Stimulated activated CD4-positive, alpha-beta T cell treated with anti-CD3 and anti-CD28 coated beads, Interleukin-12 subunit alpha, Interleukin-12 subunit beta, amount 100 ng/mL, for 4 hours (primary cell): ENCODE measurements around the gene NTN1.

Source experiments
- DNase-seq: peaks from one replicate; pipeline ENCODE4 v3.0.0-alpha.2; 2020

NTN1 gene

DNA sequence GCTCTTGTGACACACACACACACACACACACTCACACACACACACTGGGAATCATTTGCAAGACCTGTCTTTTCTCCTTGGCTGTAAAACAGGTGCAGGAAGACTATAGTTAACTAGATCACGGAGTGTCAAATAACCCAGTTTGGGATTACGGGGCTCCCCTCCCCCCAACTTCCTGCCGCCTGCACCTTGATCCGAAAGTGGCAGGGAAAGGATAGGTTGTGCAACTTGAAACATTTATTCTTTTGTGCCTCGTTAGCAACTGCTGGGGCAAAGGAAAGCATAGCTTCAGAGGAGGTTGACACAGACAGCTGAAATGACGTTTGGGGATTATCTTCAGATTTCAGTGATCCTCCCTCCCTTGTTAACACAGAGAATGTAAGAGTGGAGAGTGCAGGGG is 149.5 kb downstream of the NTN1 start:
- no peak for DNase-seq

DNA sequence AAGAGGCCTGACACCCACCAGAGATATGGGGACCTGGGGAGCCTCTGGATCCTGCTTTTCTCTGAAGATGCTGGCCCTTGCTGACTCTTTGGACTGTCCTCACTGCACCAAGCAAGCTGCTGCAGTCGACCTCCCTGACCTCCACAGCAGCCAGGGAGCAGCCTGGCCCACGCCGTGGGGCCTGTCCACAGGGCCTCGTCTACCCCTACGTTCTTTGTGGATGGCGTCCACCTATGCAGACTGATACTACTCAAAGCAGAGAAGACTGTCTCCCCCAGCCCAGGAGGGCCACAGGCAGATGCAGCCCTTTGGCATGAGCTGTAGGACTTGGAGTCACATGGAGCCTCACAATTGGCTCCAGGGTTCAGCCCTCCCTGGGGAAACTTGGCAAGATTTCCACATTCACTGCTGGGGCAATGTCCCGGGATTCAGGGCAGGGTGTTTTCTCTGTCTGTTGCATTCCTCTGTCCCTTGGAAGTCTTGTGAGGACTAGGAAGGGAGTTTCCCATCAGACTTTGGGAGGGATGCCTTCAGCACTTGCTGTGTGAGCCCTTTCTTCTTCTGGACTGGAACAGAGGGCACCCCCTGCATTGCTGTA is 152.2 kb downstream of the NTN1 start:
- DNase-seq, result no peak

GRCh38 chr17:9174312-9174711 is 153.0 kb downstream of the NTN1 start:
- no peak for DNase-seq

DNA sequence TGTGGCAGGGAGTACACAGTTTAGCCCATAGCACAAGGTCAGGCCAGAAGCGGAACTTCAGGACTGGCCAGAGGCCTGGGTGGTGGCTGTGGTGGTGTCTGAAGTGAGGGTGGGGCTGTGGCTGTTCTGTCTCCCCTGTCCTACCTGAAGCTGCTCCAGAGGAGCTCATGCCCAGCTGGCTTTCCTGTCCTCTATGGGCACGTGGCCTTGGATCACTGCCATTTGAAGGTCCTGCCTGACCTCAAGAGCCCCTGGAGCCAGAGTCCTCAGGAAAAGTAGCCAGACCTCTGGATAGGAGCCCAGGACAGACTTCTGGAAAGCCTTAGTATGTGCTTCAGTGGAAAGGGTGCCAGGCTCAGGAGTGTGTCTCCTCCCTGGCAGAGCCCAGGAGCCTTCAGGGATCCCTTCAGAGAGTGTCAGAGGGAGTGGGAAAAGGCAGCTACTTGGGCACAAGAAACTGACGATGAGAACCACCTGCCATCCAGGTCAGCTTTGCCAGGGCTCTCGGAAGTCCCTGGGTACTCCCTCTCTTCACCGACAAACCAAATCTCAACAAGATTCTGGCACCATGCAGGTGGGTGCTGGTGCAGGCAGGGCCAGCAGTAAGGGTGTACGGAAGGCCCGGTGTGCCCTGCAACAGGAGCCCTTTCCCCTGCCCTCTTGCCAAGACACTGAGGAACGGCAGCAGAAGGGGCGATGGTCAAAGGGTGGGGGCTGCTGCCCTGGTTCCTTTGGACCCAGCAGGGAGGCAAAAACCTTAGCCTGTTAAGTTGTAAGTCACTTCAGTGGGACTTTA is 153.7 kb downstream of the NTN1 start:
- no peak for DNase-seq

DNA sequence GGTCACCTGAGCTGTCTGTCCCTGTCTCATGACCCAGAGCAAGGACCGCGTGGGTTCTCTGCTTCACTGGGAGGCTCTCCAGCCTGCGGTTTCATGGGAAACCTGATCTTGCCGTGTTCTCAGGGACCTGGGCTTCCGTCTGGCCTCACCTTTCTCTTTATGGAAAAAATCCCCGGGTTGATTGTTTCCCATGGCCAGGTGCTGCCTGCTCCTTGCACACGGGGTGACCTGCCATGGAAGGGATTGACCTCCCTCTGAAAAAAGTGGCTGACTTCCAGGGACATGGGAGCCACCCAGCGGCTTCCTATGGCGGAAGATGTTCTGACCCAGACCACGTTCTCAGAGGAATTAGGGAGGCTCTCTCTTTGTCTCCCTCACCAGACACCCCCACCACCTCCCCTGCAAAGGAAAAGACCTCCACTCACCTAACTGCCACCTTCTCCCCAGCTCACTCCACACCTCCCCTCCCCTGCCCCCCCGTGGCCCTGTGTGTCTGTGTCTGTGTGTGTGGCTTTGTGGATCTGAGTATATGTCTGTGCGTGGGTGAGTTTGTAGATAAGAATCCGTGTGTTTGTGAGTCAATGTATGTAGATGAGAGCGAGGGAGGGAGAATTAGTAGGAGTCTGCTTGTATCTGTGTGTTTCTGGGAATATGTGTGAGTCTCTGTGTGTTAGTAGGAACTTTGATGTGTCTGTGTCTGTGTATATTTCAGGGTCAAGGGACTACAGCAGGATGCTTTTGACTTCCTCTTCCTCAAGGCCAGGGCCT is 154.6 kb downstream of the NTN1 start:
- DNase-seq, result no peak

- no peak for DNase-seq
Measured at GRCh38 chr17:9177212-9177611, 155.9 kb downstream of the NTN1 start.

DNA sequence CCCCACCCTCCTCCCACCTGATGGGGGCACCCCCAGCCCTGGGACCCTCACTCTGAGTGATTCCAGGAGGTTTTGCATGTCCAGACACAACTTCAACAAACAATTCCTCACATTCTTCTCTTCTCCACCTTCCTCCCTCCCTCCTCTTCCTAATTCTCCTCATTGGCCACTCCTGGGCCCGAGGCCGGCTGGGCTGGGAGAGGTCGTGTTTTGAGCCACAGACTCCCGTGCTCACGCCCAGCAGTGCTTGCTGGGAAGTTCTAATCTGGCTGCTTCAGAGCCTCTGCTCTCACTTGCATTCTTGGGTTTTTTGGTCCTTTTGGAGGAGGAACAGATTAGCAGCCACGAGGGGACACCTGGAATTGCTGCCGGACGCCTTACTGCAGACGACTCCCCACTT is 157.0 kb downstream of the NTN1 start:
- DNase-seq, result no peak

- no peak for DNase-seq
Measured at GRCh38 chr17:9179602-9180001, 158.3 kb downstream of the NTN1 start.

- no peak for DNase-seq
Measured at GRCh38 chr17:9181640-9182039, 160.3 kb downstream of the NTN1 start.

GRCh38 chr17:9183306-9183705 is 162.0 kb downstream of the NTN1 start:
- no peak for DNase-seq

DNA sequence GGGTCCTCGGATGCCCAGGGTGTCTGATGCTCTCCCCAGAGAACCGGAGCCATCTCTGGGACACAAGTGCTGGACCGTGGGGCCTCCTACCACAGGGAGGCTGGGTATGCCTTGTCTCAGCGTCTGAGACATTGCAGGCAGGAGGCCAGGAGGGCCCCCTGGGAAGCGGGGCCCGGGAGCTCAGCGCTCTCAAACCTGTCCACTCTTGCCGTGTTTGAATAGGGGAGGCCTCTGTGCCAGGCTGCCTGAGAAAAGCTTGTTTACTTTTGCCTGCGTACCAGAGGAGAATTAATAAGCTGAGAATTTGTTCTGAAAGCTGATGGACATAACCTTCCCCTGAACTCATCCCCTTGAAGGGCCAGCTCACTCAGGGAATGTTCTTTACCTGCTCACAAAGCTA is 163.8 kb downstream of the NTN1 start:
- DNase-seq, result no peak

- no peak for DNase-seq
Measured at GRCh38 chr17:9185688-9186284, 164.5 kb downstream of the NTN1 start.

- no peak for DNase-seq
Measured at GRCh38 chr17:9187828-9188227, 166.5 kb downstream of the NTN1 start.

DNA sequence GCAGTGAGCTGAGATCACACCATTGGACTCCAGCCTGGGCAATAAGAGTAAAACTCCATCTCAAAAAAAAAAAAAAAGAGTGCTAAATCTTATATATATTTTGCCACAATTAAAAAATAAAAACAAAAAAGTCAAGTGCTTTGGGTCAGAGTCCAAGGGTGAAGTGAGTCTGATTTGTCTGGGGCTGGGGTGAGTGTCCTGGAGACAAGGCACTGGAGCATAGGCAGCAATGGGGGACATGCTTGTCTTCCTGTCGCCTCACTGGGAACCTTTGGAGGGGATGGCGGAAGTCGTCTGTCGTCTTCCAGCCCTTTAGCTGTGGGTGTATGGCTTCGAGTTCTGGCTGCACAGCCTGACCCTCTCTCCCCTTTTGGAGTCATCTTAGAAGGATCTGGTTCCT is 167.1 kb downstream of the NTN1 start:
- no peak for DNase-seq

GRCh38 chr17:9189870-9190269 is 168.6 kb downstream of the NTN1 start:
- no peak for DNase-seq

- no peak for DNase-seq
Measured at GRCh38 chr17:9192010-9192409, 170.7 kb downstream of the NTN1 start.

DNA sequence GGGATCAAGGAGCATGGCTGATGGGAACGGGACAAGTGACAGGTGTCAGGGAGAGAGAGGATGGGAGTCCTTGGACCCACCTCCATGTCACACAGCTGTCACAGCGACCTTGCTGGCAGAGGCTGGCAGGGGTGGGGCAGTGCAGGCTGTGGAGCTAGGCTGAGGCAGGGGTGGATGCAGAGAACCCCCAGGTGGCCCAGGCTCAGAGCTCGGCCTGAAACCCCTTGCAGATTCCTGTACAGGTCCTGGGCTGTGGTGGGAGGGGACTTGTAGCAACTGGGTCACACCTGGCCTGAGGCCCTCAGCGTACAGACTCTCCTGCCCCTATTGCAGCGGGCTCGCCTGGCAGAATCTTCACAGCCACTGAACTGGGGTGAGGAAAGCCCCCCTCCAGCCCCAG is 174.1 kb downstream of the NTN1 start:
- no peak for DNase-seq

DNA sequence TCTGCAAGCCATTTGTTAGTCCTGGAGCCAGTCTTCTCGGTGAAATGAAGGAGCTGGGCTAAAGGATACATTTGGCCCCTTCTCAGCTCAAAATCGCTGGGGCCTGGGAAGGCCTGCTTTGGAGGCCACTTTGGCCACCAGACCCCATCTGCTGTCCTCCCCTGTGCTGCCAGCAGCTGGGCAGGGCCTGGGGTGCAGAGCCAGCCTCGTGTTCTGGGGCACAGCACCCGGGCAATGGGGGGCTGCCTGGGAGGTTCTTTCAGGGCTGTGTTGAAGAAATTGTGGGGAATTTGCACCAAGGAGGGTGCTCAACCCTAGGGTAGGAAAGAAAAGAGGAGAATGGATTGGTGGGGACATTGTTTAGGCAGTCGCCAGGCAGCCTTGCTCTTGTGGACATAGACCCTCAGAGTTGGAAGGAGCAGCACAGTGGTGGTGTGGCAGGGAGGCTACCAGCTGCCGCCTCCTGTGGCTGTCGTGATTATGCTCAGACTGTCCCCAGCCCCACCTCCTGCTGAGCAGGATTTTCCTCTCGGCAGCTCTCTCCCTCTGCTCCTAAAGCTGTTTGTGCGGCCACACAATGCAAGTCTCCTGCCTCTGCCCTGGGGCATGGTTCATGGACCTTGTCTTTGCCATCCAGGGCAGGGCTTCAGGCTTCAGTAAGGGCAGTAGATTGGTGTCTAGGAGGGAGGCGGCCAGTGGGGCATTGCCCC is 174.8 kb downstream of the NTN1 start:
- no peak for DNase-seq

- DNase-seq, result no peak
Measured at GRCh38 chr17:9199571-9200551, 178.6 kb downstream of the NTN1 start.

DNA sequence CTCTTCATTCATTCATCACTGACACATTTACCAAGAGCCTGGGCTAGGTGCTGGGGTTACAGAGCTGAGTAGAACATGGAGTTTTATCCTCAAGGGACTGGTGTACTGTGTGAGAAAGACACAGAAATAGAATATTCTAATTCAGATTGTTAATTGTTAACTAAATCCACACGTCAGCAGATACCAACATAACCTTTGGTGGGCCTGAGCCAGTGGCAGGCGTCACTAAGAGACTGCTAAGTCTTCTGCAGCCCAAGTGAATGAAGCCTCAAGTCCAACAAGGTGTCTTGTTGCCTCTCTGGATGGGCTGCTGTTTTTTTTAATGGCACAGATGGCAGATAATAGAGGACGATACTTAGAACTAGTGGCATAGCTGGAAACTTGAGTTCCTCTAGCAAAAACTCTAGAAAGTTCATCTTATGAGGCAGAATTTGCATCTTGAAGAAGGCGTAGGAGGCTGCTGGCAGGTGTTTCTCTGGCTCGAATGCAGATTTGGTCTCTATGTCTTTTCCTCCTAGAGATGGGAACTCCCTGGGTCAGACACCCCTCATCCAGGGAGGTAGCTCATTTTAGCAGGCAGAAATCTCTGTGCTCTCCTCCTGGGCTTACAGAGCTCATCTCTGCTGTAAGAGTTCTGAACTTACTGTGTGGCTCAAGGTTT is 179.5 kb downstream of the NTN1 start:
- no peak for DNase-seq

GRCh38 chr17:9202532-9202931 is 181.2 kb downstream of the NTN1 start:
- DNase-seq, result no peak
